GM10266 (cell line): ENCODE data around the gene DLL3.

Source experiments
- DNase-seq: peaks from one replicate; pipeline ENCODE4 v3.0.0; 2012; ENCODE audit errors: extremely low spot score
- CTCF ChIP-seq: IDR thresholded peaks from 2 replicates; pipeline ENCODE4 v1.5.1; 2012; ENCODE audit warnings: mild to moderate bottlenecking, low read depth; ENCODE audit not compliant: control insufficient read depth, insufficient read depth; ENCODE audit errors: missing control alignments

Gene DLL3

GRCh38 chr19:39509233-39509632 lies 10.5 kb downstream of the DLL3 start:
- TF ChIP-seq CTCF: no peak
- no peak for DNase-seq

DNA sequence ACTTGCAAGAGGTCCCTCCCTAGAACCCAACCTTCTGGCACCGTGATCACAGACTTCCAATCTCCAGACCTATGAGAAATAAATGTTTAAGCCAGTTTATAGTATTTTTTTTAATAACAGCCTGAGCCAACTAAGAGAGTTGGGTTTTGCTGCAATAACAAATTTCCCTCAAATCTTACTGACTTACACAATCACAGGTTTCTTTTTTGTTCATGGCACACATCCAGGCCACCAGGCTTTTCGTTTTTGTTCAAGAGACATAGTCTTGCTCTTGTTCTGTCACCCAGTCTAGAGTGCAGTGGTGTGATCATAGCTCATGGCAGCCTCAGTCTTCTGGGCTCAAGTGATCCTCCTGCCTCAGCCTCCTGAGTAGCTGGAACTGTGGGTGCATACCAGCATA lies 14.2 kb downstream of the DLL3 start:
- no peak for DNase-seq
- no peak for TF ChIP-seq CTCF

DNA sequence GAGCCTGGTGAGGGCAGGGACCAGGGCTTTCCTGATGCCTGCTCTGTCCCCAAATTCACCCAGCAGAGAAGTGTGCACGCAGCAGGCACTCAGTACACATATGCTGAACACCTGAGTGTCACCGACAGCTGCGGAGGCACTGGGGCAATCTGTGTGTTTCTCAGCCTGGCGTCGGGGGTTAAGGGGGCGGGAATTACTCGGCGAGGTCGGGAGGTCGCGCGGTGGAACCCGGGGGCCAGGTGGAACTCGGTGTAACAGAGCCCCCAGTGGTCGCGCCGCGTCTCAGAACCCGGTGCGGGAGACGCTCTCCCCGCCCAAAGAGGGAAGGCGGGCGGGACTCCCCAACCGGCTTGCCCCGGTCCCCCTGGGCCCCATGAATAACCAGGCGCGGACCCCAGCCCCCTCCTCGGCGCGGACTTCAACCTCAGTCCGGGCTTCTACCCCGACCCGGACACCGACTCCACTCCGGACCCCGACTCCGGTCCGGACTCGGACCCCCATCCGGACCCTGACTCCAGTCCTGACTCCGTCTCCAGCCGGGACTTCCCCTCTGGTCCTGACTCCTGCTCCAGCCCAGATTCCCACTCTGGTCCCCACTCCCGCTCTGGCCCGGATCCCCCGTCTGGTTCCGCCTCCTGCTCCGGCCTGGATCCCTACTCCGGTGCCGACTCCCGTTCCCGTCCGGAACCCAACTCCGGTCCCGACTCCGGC lies 16.2 kb downstream of the DLL3 start, which contains the start of gene SELENOV:
TSS of gene SELENOV (plus strand) at position 300 of the 711 bp plus-strand sequence. CDS start at position 374, 74 bp downstream.
- peak; percentile 19 for TF ChIP-seq CTCF
- peak; percentile 40 for DNase-seq

- no peak for DNase-seq
- TF ChIP-seq CTCF: no peak
These were observed 16.9 kb downstream of the DLL3 start for GRCh38 chr19:39515551-39516191.

GRCh38 chr19:39516270-39516669 lies 17.5 kb downstream of the DLL3 start:
- DNase-seq: no peak
- no peak for TF ChIP-seq CTCF

DNA sequence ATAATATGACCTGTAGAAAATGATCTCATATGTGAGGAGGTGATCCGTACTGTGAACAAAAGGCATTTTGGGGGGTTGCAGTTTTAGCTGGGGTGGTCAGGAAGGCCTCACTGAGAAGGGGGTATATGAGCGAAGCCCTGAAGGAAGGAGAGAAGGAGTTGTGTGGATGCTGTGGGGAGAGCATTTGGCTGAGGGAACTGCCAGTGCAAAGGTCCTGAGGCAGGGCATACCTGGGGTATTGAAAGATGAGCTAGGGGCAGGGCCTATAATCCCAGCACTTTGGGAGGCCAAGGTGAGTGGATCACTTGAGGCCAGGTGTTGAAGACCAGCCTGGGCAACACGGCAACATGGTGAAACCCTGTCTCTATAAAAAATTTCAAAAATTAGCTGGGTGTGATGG lies 18.7 kb downstream of the DLL3 start:
- no peak for DNase-seq
- no peak for TF ChIP-seq CTCF

DNA sequence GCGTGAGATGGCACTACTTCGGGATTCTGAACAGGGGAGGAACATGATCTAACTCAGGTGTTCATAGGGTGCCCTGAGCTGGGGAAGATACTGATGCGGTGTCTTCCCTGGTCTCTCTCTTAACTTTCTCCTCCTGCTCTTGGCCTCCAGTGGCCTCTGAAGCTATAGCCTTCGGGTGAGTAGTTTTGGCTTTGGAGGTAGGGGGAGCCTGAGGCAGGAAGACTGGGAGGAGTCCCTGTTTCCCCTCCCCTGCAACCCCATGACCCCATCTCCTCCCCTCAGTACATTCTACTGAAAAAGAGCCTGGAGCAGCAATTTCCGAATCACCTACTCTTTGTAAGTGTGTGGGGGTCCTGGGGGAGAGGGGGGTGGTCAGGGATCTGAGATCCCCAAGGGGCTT lies 19.7 kb downstream of the DLL3 start:
- DNase-seq: no peak
- no peak for TF ChIP-seq CTCF
